GM19452 (cell line): ENCODE results near the gene TBC1D2B.

Experiments
- ATAC-seq: cut with Tn5 transposase; IDR thresholded peaks from one replicate; pipeline ENCODE4 v1.9.1; 2021; ENCODE audit not compliant: unreplicated experiment

TBC1D2B gene

GRCh38 chr15:78077053-78077870, at the start of gene TBC1D2B:
Gene TBC1D2B, minus strand, starts transcription at chr15:78077711. Its CDS starts 59 bp downstream, at chr15:78077652.
- peak; percentile 75 for ATAC-seq

DNA sequence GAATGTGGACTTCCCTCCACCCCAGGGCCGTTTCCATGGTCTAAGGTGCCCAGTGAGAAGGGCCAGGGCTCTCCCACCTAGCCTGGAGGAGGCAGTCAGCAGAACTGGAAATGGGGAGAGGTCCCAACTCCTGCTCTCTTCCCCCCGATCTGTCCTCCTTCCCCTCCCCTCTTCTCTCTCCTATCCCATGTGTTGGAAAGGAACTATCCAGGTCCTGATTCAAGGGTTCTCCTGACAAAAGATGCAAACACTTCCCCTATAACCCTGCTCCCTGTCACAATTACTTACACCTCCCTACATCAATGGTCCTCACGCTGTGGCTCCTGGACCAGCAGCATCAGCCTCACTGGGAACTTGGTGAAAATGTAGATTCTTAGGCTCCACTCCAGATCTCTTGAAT, 47.8 kb upstream of the TBC1D2B start:
- ATAC-seq, result no peak

- no peak for ATAC-seq
These were observed 43.0 kb upstream of the TBC1D2B start for GRCh38 chr15:78120523-78120922.

- no peak for ATAC-seq
These were observed 35.0 kb upstream of the TBC1D2B start for GRCh38 chr15:78112551-78112950.

DNA sequence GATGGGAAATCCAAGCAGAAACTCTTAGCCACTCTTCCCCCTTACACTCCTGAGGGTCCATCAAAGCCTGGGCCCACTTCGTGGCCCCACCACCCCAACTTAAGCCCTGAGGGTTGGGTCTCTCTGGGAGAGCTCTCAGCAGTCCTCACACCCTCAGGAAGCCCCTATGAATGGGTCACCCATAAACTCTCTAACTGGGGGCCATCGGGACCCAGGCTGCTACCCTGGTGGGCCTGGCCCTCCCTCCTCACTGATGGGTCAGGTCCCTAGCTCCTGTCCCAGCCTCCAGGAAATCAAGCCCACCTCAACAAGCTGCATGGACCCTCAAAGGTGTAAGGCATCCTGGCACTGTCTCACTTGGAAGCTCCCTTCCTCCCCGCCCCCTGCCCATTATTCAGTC, 34.3 kb upstream of the TBC1D2B start:
- ATAC-seq, result no peak

DNA sequence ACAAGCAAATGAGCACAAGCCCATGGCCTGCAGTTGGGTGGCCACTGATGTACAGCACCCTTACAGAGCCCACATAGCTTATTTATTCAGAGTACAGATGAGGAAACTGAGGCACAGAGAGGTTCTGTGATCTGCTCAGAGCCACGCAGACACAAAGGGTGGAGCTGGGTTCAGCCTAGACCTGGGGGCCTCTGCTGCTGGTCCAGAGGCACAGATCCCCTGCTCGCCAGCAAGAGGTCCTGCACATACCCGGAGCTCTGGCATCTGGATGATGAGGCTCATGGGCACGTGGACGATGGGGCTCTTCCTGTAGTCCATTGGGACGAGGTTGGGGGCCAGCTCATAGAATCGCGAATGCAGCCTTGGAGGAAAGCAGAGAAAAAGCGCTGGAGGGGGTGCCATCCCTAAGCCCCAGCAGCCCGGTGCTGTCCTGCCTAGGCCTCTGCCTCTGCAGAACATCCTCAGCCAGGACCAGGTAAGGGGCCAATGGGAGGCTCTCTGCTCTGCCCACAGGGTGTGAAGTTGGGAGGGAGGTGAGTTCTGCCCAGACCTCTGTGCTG, 33.5 kb upstream of the TBC1D2B start:
- ATAC-seq, result no peak

- ATAC-seq, result no peak
These were observed 32.6 kb upstream of the TBC1D2B start for GRCh38 chr15:78110096-78110495.

DNA sequence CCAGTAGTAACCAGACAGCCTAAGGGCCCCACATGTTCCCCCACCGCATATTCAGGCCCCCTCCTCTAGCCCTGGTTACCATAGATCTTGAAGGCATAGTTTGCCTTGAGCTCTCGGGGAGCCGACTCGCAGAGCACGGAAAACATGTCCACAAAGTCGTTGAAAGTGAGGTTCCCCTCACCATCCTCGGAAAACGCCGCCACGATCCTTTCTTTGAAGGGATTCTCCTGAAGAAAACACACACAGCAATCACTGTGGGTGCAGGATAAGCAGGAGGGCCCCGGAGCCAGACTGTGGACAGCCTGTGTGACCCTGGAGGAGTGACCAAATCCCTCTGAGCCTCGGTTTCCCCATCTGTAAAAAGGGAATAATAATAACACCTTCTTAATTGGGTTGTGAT, 31.6 kb upstream of the TBC1D2B start:
- no peak for ATAC-seq

- ATAC-seq, result no peak
These were observed 31.0 kb upstream of the TBC1D2B start for GRCh38 chr15:78108300-78109084.

DNA sequence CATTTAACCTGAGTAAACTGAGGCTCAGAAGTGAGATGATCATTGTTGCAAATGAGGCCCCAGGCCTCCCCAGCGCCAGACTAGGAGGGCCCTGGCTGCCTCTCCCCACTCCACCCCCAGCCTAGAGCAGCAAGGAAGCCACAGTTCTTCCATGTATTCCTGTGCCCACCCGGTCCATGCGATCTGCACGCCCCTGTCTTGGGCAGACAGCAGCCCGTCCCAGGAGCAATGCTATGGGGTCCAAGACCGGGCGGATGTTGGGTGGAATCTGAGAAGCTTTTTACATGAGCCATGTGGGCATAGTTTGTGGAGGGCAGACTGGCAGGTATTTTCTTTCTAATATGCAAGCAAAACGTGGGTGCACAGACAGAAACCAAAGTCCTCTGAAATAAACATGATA, 30.0 kb upstream of the TBC1D2B start:
- ATAC-seq, result no peak

DNA sequence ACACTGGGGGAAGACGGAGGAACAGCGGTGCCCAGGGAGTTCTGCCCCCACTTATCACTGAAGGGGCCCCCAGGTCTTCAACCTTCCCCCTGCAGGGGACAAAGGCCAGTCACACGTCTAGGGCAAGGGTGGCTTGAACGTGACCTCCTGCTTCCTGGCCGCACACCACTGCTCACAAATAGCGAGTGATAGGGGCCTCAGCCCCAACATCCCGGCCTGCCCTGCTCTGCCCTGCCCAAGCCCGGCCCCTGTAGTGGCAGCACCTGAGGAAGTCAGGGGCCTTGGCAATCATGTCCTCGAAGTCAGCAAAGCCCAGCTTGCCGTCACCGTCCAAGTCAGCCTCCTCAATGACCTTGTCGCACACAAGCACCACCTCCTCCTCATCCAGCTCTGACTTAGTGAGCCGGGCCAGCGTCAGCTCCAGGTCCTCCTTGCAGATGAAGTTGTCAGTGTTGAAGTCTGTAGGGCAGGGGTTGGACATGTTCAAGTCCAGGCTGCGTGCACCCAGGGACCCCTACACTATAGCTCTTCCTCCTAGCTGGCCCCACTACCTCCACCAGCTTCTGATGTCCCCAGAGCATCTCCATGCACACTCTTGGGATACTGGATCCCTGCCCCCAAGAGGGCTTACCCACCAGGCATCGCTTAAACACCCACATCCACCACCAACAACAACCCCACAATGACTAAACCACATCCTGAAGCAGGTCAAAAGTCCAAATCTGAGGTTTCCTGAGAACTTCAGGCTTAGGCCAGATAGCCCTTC, 28.1 kb upstream of the TBC1D2B start:
- ATAC-seq, result no peak

DNA sequence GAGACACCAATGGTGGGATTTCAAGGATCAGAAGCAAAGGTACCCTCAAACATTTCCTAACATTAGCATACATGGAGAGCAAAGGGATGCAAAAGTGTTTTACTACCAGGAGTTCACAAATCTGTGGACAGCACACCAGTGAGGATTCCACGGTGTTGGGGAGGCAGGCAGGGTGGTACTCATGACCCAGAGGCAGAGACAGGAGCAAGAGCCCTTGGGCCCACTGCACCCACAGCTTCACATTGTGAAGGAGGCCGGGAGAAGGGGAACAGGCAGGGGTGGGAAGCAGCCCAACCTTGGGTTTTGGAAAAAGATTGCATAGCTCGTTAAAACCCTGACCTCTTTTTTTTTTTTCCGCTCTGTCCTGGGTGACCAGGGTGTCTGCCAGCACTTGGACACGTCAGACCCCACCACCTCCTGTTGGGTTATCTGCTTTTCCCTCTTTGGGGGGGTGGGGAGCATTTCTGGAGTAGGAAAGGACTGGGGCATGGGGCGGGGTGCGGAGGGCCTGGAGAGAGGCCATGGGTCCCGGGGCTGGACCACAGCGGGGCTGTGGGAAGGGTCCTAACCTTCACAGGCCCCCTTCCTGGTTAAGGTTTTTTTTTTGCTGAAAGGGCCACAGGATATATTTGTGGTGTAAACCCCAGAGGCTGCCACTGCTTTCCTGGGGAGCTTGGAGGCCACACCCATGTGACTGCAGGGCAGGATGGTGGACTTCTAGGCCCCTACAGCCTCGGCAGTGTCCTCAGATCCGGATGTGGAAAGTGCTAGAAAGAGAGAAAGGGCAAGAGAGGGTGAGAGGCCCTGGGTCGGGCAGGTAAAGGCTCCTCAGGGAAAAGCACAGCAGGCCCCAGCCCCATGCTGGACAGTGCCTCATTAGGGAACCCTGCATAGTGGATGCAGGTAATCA, 27.3 kb upstream of the TBC1D2B start:
- no peak for ATAC-seq

- ATAC-seq, result peak; percentile 20
These were observed 26.6 kb upstream of the TBC1D2B start for GRCh38 chr15:78104119-78104479.

DNA sequence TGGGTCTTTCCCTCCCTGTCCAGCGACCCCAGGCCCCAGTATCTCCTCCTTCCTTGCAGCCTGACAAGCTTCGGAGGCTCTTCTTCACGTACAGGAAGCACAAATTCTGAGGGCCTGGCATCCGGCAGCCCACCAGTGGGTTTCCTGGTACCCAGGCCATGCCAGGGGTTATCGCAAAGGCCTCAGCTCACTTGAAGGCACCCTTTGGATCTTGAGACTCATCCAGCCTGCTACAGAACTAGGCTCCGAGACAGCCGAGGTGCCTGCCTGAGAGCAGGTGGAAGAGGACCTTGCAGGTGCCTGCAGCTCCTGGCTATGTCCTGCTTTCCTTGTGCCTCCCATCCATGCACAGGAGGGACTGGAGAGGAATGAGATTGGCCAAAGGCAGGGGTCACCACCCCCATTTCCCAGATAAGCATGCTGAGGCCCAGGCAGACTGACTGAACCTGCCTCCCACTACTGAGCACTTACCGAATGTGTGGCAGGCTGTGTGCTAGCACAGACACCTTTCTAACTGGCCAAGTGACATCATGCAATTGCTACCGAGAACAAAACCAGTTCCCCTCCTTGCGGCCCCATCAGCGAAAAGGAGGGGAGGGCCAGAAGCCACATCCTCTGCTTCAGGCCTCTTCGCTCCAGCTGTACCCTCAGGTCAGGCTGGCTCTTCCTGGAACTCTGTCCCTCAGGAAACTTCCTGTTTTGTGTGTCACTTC, 26.1 kb upstream of the TBC1D2B start:
- peak; percentile 81 for ATAC-seq

DNA sequence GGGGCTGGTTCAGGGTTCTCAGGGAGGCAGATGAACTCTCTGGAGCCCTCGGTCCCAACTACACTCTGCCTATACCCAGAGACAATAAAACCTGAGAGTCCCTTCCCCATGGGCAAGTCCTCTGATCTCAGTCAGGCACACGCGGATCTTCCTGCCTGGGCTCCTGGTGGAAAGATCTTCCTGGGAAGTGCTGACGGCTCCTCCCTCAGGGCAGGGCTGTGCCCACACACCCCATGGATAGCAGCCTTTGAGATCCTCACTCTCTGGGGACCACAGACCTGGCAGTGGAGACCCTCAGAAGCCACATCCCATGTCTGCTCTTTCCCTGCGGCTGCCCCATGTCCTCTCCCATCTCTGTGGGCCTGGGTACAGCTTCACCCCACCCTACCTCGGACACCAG, 25.2 kb upstream of the TBC1D2B start:
- ATAC-seq, result no peak

- no peak for ATAC-seq
These were observed 24.7 kb upstream of the TBC1D2B start for GRCh38 chr15:78102211-78102610.

DNA sequence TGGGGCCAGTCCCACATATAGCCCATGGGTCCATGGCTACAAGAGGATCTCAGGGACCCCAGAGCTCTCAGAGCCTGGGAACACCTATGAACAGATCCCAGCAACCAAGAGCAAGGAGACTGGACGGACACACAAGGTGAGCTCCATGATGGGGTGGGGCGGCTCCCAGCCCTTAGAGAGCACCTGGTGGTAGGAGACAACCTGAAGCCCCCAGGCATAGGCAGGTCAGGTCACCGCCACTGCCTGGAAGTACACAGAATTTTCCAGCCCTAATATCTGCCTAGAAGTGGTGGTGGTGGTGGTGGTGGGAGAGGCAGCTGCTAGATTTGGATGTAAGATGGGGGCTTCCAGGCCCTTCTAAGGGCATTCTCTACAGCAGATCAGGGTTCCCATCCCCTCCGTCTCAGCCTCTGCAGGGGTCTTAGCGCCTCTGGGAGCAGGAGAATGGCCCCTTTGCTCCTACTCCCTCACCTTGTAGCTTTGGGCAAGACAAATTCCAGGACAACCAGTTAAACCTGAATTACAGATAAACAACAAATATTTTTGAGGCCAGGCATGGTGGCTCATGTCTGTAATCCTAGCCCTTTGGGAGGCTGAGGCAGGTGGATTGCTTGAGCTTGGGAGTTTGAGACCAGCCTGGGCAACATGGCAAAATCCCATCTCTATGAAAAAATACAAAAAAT, 24.1 kb upstream of the TBC1D2B start:
- ATAC-seq, result no peak

DNA sequence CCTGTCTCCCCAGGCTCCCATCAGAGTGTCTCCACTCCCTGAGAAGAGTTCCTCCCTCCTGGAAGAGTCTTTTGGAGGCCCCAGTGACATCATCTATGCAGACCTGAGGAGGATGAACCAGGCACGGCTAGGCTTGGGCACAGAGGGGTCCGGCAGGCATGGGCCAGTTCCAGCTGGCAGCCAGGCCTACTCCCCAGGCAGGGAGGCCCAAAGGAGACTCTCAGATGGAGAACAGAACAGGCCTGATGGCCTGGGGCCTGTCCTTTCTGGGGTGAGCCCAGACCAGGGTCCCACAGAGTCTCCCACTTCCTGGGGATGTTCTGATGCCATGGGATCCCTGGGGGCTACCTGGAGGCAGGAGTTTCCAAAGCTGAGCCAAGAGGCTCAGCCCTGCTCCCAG, 23.4 kb upstream of the TBC1D2B start:
- ATAC-seq, result no peak

DNA sequence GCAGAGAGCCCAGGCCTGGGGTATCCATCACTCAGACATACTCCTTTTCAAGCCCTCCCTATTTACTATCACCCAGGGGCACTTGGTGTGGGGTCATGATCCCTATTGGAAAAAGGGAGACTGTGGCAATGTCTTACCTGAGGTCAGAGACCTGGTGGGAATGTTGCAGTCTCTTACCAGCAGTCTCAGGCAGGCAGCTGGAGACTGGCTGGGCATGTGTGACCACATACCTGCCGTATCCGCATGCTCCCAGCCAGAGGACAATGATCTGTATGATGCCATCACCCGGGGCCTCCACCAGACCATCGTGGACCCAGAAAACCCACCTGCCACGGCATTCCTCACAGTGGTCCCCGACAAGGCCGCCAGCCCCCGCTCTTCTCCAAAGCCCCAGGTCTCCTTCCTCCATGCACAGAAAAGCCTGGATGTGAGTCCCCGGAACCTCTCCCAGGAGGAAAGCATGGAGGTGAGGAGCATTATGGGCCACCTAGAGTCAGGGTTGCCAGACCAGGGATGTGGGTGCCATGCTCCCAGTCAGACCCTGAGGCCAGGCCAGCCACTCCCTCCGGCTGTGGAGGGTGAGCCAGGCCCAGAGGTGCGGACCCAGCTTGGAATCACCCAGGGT, 20.7 kb upstream of the TBC1D2B start:
- no peak for ATAC-seq
